Measurements from ENCODE around the gene RNU6-9.

RNU6-9 gene

DNA sequence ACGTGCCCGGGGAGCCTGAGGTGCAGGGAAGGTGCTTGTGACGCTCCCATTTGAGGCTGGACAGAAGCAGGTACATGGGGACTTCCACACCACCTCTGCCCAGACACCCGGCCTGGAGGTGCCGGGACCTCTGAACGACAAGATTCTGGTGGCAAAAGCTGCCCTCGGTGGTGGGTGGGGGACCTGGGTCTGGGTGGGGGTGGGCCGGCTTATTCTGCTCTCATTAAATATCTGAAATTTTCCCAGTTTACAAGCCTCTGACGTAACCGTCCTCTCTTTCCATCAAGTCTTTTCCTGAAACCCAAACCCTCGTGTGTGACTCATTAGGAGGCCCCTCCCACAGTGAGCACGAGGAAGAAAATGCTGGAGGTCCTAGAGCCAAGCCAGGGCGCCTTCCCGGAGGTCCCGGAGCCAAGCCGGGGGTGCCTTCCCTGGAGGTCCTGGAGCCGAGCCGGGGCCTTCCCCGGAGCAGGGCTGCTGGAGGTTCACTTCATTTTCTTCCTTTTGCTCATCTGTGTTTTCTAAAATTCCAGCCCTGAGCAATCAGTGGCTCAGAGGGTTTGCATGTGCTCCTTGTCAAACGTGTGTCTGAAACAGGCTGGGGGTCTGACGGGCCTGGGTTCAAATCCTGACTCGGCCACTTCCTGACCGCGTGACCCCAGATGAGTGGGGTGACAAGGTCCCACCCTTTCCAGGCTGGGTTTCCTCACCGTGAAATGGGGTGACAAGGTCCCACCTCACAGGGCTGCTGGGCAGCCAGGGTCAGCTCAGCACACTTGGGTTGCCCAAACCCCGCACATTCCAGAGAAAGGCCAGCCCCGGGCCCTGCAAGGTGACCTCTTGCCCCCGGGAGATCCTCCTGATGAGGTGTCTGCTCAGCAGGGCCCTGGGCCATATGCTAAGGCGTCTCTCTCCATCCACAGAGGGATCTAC lies 23.8 kb upstream of the RNU6-9 start:
- CTCF ChIA-PET: no interaction called here
- 92% methylated on average over 25 of the region's 29 CpGs for WGBS (ENCODE audit: insufficient coverage)
- no peak overlapping the region for H3K4me3 ChIP-seq (ENCODE audit: control insufficient read depth in 1 of 7, extremely low read depth in 1 of 7, insufficient read depth in 4 of 7, low read depth in 2 of 7, low read length in 6 of 7)
- no peak overlapping the region for H3K27ac ChIP-seq (ENCODE audit: insufficient read depth in 1 of 2, low read depth in 1 of 2, low read length in 2 of 2, poor library complexity in 1 of 2, severe bottlenecking in 2 of 2)
- DNase-seq: no peak
- peaks cover 5 to 51% (median 35%) of the 10 kb centered on the region in 4 experiments for H3K36me3 ChIP-seq (ENCODE audit: control insufficient read depth in 4 of 4, insufficient read depth in 4 of 4, low read length in 3 of 4)
- POLR2A ChIA-PET: no interaction called here
- H3K27me3 ChIP-seq (replicated peaks in 2 of 5; ENCODE audit: control insufficient read depth in 4 of 5, insufficient read depth in 5 of 5, low read length in 4 of 5): no peaks in the 10 kb centered on the region
- peaks cover 0 to 12% (median 4%) of the 10 kb centered on the region in 4 experiments for H3K4me1 ChIP-seq (ENCODE audit: control extremely low read depth in 1 of 4, control insufficient read depth in 4 of 4, insufficient read depth in 4 of 4, low read length in 3 of 4)
- H3K9me3 ChIP-seq (ENCODE audit: control extremely low read depth in 1 of 5, control insufficient read depth in 4 of 5, insufficient read depth in 2 of 5, low read depth in 1 of 5, low read length in 4 of 5): no peaks in the 10 kb centered on the region

DNA sequence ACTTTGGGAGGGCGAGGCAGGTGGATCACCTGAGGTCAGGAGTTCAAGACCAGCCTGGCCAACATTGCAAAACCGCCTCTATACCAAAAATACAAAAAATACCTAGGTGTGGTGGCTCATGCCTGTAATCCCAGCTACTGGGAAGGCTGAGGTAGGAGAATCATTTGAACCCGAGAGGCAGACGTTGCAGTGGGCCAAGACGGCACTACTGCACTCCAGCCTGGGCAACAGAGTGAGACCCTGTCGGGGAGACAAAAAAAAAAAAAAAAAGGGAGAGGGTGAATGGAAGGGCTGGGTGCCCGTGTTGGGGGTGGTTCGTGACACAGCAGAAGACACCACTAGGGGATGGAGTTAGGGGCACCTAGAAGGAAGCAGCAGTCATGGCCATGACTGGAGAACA lies 23.0 kb upstream of the RNU6-9 start:
- H3K36me3 ChIP-seq (ENCODE audit: control insufficient read depth in 4 of 4, insufficient read depth in 4 of 4, low read length in 3 of 4): peaks cover 5 to 56% (median 37%) of the 10 kb centered on the region in 4 experiments
- CTCF ChIA-PET: no interaction called here
- peaks cover 0 to 12% (median 4%) of the 10 kb centered on the region in 4 experiments for H3K4me1 ChIP-seq (ENCODE audit: control extremely low read depth in 1 of 4, control insufficient read depth in 4 of 4, insufficient read depth in 4 of 4, low read length in 3 of 4)
- DNase-seq: no peak
- WGBS (ENCODE audit: insufficient coverage): 100% methylated on average over 5 of the region's 8 CpGs
- no peaks in the 10 kb centered on the region for H3K9me3 ChIP-seq (ENCODE audit: control extremely low read depth in 1 of 5, control insufficient read depth in 4 of 5, insufficient read depth in 2 of 5, low read depth in 1 of 5, low read length in 4 of 5)
- no peak overlapping the region for H3K27ac ChIP-seq (ENCODE audit: insufficient read depth in 1 of 2, low read depth in 1 of 2, low read length in 2 of 2, poor library complexity in 1 of 2, severe bottlenecking in 2 of 2)
- POLR2A ChIA-PET: no interaction called here
- no peak overlapping the region for H3K4me3 ChIP-seq (ENCODE audit: control insufficient read depth in 1 of 7, extremely low read depth in 1 of 7, insufficient read depth in 4 of 7, low read depth in 2 of 7, low read length in 6 of 7)
- H3K27me3 ChIP-seq (replicated peaks in 2 of 5; ENCODE audit: control insufficient read depth in 4 of 5, insufficient read depth in 5 of 5, low read length in 4 of 5): no peaks in the 10 kb centered on the region

DNA sequence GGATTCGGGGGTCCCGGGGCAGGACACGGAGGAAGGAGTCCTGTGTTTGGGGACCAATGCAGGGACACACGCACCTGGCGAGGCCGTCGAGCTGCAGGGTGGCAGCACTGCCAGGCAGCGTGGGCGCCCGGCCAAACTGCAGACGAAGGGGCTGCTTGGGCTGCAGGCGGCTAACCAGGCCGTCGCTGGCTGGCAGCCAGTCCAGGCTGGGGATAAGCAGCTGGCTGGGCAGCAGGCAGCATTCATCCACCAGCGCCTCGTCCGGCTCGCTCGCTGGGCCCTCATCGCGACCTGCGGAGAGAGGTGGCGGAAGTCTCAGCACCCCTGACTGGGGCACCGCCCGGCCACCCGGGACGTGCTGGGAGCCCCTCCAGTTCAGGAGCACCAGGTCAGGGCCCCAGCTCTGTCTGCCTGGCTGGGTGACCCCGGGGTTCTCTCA lies 22.3 kb upstream of the RNU6-9 start:
- ChIA-PET POLR2A (no interaction called here), CTCF (no interaction called here)
- no peak overlapping the region for H3K27ac ChIP-seq (ENCODE audit: insufficient read depth in 1 of 2, low read depth in 1 of 2, low read length in 2 of 2, poor library complexity in 1 of 2, severe bottlenecking in 2 of 2)
- DNase-seq: no peak
- 98% methylated on average over 28 of the region's 28 CpGs for WGBS (ENCODE audit: insufficient coverage)
- no peak overlapping the region for H3K4me3 ChIP-seq (ENCODE audit: control insufficient read depth in 1 of 7, extremely low read depth in 1 of 7, insufficient read depth in 4 of 7, low read depth in 2 of 7, low read length in 6 of 7)
- no peaks in the 10 kb centered on the region for H3K27me3 ChIP-seq (replicated peaks in 2 of 5; ENCODE audit: control insufficient read depth in 4 of 5, insufficient read depth in 5 of 5, low read length in 4 of 5)
- peaks cover 0 to 12% (median 4%) of the 10 kb centered on the region in 4 experiments for H3K4me1 ChIP-seq (ENCODE audit: control extremely low read depth in 1 of 4, control insufficient read depth in 4 of 4, insufficient read depth in 4 of 4, low read length in 3 of 4)
- H3K9me3 ChIP-seq (ENCODE audit: control extremely low read depth in 1 of 5, control insufficient read depth in 4 of 5, insufficient read depth in 2 of 5, low read depth in 1 of 5, low read length in 4 of 5): no peaks in the 10 kb centered on the region
- H3K36me3 ChIP-seq (ENCODE audit: control insufficient read depth in 4 of 4, insufficient read depth in 4 of 4, low read length in 3 of 4): peaks cover 5 to 63% (median 43%) of the 10 kb centered on the region in 4 experiments

DNA sequence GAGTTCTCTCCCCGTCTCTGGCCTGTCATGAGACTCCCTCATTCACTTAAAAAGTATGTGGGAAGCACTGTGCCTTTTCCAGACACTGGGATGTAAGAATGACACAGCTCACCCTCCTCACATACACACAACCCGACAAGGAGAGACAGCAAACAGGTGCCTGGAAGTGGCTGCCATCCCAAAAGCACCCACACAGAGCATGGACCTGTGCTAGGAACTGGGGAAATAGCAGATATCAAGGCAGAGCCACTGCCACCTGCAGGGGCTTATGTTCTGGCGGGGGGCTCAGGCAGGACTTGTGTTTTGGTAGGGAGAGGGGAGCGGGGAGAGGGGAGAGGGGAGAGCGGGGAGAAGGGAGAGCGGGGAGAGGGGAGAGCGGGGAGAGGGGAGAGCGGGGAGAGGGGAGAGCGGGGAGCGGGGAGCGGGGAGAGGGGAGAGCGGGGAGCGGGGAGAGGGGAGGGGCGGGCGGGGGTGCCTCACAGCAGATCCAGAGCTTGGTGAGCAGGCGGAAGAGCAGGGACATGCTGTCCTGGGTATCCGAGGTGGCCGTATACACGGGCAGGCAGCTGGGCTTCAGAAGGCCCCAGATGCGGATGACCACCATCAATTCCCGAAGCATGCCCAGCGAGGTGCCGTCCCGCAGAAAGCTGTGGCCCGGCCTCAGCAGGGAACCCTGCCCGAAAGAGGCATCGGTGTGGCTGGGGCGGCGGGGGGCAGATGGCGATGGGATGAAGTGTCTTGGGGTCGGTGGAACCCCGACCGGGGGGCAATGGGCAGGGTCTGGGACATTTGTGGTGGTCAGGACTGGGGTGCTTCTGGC lies 21.6 kb upstream of the RNU6-9 start:
- Histone ChIP-seq H3K36me3 (ENCODE audit: control insufficient read depth in 4 of 4, insufficient read depth in 4 of 4, low read length in 3 of 4) (peaks cover 5 to 69% (median 49%) of the 10 kb centered on the region in 4 experiments), H3K9me3 (ENCODE audit: control extremely low read depth in 1 of 5, control insufficient read depth in 4 of 5, insufficient read depth in 2 of 5, low read depth in 1 of 5, low read length in 4 of 5) (no peaks in the 10 kb centered on the region), H3K27me3 (replicated peaks in 2 of 5; ENCODE audit: control insufficient read depth in 4 of 5, insufficient read depth in 5 of 5, low read length in 4 of 5) (no peaks in the 10 kb centered on the region), H3K27ac (ENCODE audit: insufficient read depth in 1 of 2, low read depth in 1 of 2, low read length in 2 of 2, poor library complexity in 1 of 2, severe bottlenecking in 2 of 2) (no peak overlapping the region), H3K4me3 (ENCODE audit: control insufficient read depth in 1 of 7, extremely low read depth in 1 of 7, insufficient read depth in 4 of 7, low read depth in 2 of 7, low read length in 6 of 7) (no peak overlapping the region), H3K4me1 (ENCODE audit: control extremely low read depth in 1 of 4, control insufficient read depth in 4 of 4, insufficient read depth in 4 of 4, low read length in 3 of 4) (peaks cover 0 to 12% (median 4%) of the 10 kb centered on the region in 4 experiments)
- no peak for DNase-seq
- WGBS (ENCODE audit: insufficient coverage): 97% methylated on average over 15 of the region's 33 CpGs
- CTCF ChIA-PET: interaction anchor here (0.7 kb wide), 1 partner anchor 8 kb away, joined by 3 read pairs; no protein-coding TSS in a partner anchor
- POLR2A ChIA-PET: interaction anchor here (0.6 kb wide), 2 partner anchors 33 to 35 kb away, joined by 3 to 4 read pairs; no protein-coding TSS in a partner anchor

GRCh38 chr19:872266-872951 lies 20.9 kb upstream of the RNU6-9 start:
- Histone ChIP-seq H3K4me1 (ENCODE audit: control extremely low read depth in 1 of 4, control insufficient read depth in 4 of 4, insufficient read depth in 4 of 4, low read length in 3 of 4) (peaks cover 0 to 12% (median 4%) of the 10 kb centered on the region in 4 experiments), H3K4me3 (ENCODE audit: control insufficient read depth in 1 of 7, extremely low read depth in 1 of 7, insufficient read depth in 4 of 7, low read depth in 2 of 7, low read length in 6 of 7) (no peak overlapping the region), H3K27ac (ENCODE audit: insufficient read depth in 1 of 2, low read depth in 1 of 2, low read length in 2 of 2, poor library complexity in 1 of 2, severe bottlenecking in 2 of 2) (no peak overlapping the region), H3K27me3 (replicated peaks in 2 of 5; ENCODE audit: control insufficient read depth in 4 of 5, insufficient read depth in 5 of 5, low read length in 4 of 5) (no peaks in the 10 kb centered on the region), H3K9me3 (ENCODE audit: control extremely low read depth in 1 of 5, control insufficient read depth in 4 of 5, insufficient read depth in 2 of 5, low read depth in 1 of 5, low read length in 4 of 5) (no peaks in the 10 kb centered on the region), H3K36me3 (ENCODE audit: control insufficient read depth in 4 of 4, insufficient read depth in 4 of 4, low read length in 3 of 4) (peaks cover 5 to 74% (median 53%) of the 10 kb centered on the region in 4 experiments)
- 73% methylated on average over 11 of the region's 27 CpGs for WGBS (ENCODE audit: insufficient coverage)
- POLR2A ChIA-PET: interaction anchor here (0.6 kb wide), 1 partner anchor 34 kb away, joined by 3 read pairs; no protein-coding TSS in a partner anchor
- DNase-seq: peak; percentile 78 to 85 (median 81)
- CTCF ChIA-PET: interaction anchor here (0.7 kb wide), 1 partner anchor 9 kb away, joined by 3 read pairs; no protein-coding TSS in a partner anchor

- H3K36me3 ChIP-seq (ENCODE audit: control insufficient read depth in 4 of 4, insufficient read depth in 4 of 4, low read length in 3 of 4): peaks cover 0 to 68% (median 48%) of the 10 kb centered on the region in 4 experiments
- peak; percentile 73 to 91 (median 86) for DNase-seq
- H3K4me3 ChIP-seq (ENCODE audit: control insufficient read depth in 1 of 7, extremely low read depth in 1 of 7, insufficient read depth in 4 of 7, low read depth in 2 of 7, low read length in 6 of 7): no peak overlapping the region
- no peaks in the 10 kb centered on the region for H3K27me3 ChIP-seq (replicated peaks in 2 of 5; ENCODE audit: control insufficient read depth in 4 of 5, insufficient read depth in 5 of 5, low read length in 4 of 5)
- H3K9me3 ChIP-seq (ENCODE audit: control extremely low read depth in 1 of 5, control insufficient read depth in 4 of 5, insufficient read depth in 2 of 5, low read depth in 1 of 5, low read length in 4 of 5): no peaks in the 10 kb centered on the region
- 96% methylated on average over 4 of the region's 13 CpGs for WGBS (ENCODE audit: insufficient coverage)
- peaks cover 0 to 12% (median 4%) of the 10 kb centered on the region in 4 experiments for H3K4me1 ChIP-seq (ENCODE audit: control extremely low read depth in 1 of 4, control insufficient read depth in 4 of 4, insufficient read depth in 4 of 4, low read length in 3 of 4)
- POLR2A ChIA-PET: no interaction called here
- CTCF ChIA-PET: no interaction called here
- H3K27ac ChIP-seq (ENCODE audit: insufficient read depth in 1 of 2, low read depth in 1 of 2, low read length in 2 of 2, poor library complexity in 1 of 2, severe bottlenecking in 2 of 2): no peak overlapping the region
Measured at GRCh38 chr19:873084-873483, 20.2 kb upstream of the RNU6-9 start.
